ENCODE data around the gene CACNA1C.

- TF ChIP-seq GATA3 (IDR thresholded peaks at IDR 0.05; ENCODE audit: low read depth, low read length) (no peak), GATA2 (IDR thresholded peaks at IDR 0.05; ENCODE audit: low read depth, low read length) (no peak)
Measured at GRCh38 chr12:2323532-2324255, 270.9 kb downstream of the CACNA1C start.
